Measurements from ENCODE around the gene CLIC3.

DNA sequence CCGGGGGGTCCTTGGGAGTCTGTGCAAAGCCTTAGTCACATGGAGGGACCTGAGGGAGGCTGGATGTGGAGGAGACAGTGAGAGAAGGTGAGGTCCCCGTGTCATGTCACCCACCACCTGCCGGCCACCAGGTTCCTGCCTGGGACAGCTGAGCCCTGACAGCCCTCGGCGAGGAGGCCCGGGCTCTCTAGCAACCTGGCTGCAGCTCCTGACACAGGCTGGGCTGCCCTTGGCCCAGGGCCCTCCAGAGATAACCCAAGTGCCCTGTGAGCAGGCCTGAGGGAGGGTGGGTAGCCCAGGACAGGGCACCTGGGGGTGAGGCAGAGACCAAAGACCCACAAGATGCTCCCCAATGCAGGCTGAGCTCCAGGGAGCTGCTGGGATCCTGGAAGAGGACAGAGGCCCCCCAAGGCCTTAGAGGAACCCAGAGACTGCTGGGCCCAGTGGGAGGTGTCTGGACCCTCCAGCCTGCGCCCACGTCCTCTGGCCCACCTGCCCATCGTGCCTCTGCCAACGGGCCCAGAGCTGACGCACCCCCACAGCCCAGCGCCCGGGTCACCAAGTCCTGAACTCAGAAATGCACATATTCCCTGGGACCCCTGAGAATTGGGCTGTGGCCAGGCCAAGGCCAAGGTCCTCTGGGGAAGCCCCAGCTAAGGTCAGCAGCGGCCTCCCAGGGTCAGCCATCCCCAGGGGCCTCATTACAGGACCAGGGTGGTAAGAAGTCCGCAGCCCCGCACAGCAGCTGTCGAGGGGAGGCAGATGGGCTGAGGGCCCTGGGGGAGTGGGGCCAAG, 27.8 kb downstream of the CLIC3 start:
- TF ChIP-seq, protein P1, sequence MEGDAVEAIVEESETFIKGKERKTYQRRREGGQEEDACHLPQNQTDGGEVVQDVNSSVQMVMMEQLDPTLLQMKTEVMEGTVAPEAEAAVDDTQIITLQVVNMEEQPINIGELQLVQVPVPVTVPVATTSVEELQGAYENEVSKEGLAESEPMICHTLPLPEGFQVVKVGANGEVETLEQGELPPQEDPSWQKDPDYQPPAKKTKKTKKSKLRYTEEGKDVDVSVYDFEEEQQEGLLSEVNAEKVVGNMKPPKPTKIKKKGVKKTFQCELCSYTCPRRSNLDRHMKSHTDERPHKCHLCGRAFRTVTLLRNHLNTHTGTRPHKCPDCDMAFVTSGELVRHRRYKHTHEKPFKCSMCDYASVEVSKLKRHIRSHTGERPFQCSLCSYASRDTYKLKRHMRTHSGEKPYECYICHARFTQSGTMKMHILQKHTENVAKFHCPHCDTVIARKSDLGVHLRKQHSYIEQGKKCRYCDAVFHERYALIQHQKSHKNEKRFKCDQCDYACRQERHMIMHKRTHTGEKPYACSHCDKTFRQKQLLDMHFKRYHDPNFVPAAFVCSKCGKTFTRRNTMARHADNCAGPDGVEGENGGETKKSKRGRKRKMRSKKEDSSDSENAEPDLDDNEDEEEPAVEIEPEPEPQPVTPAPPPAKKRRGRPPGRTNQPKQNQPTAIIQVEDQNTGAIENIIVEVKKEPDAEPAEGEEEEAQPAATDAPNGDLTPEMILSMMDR (IDR thresholded peaks at IDR 0.05) = no peak
- TF ChIP-seq POLR2AphosphoS5 (IDR thresholded peaks at IDR 0.05; ENCODE audit: low read depth, low read length) = no peak
- no peak for TF ChIP-seq REST (IDR thresholded peaks at IDR 0.05; ENCODE audit: insufficient read depth in 1 of 2, low read depth in 2 of 2, low read length in 1 of 2)
- no peak for TF ChIP-seq SIN3A (IDR thresholded peaks at IDR 0.05; ENCODE audit: borderline replicate concordance, insufficient read depth, low read depth, low read length)
